SU-DHL-6 (cell line): ENCODE measurements around the gene TMEM39B.

ENCODE experiments used
- CTCF ChIP-seq: fragments of 200-600 bp; sonication (generic); IDR thresholded peaks from one replicate; pipeline ENCODE4 v1.5.1; 2017; ENCODE audit warnings: antibody characterized with exemption, mild to moderate bottlenecking, low read length, moderate library complexity; ENCODE audit not compliant: insufficient read depth, poor library complexity, severe bottlenecking
- EZH2phosphoT487 ChIP-seq: fragments of 200-600 bp; sonication (generic), shearing (Covaris generic); conservative IDR thresholded peaks from 2 replicates; pipeline ENCODE4 v1.6.1; 2018; ENCODE audit warnings: mild to moderate bottlenecking, antibody characterized with exemption, low read length, moderate library complexity, mixed read lengths

DNA sequence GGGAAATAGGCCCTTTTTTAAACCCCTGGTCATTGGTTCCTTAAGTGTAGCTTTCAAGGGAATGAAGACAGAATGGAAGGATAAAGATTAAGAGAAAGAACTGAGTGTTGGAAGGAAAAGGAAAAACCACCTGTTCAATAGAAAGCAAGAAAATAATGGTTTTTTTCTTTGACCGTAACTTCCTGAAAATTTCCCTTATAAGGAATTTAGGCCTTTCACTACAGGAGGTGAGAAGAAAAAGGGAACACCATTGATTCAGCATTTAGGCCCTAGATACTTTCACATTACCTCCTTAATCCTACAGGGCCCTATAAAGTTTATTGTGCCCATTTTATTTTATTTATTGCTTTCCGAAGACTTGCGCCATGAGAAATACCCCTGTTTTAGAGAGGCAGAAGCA, 54.0 kb downstream of the TMEM39B start:
- TF ChIP-seq CTCF: no peak
- TF ChIP-seq EZH2phosphoT487: no peak
